GM20431 (cell line): Measurements from ENCODE around the gene MFN2.
"Not testable (repeated sequence)": the region's sequence is repeated elsewhere in the genome, so short reads cannot be mapped to it uniquely, and the experiment has no call there.

ENCODE experiments used
- in situ Hi-C: fragments of 300-500 bp; cut with MseI, MboI; formaldehyde crosslinking; loops from one replicate; pipeline ENCODE4 v1.15.0; 2020; ENCODE audit warnings: low sequenced_read_pairs; ENCODE audit not compliant: unreplicated experiment

The MFN2 gene

GRCh38 chr1:11979851-11980675 is at the start of gene MFN2:
Gene MFN2 (plus strand): TSS chr1:11980444. CDS start chr1:11989169, 8,725 bp downstream.
- in situ Hi-C loops, result no loop called here

GRCh38 chr1:11930571-11931445 is 49.4 kb upstream of the MFN2 start:
- in situ Hi-C loops, result no loop called here

GRCh38 chr1:11931845-11932244 is 48.4 kb upstream of the MFN2 start:
- in situ Hi-C loops, result no loop called here

- in situ Hi-C loops, result no loop called here
These were observed 45.8 kb upstream of the MFN2 start, which contains the start of gene PLOD1 for GRCh38 chr1:11934302-11935056. Gene PLOD1 (plus strand): TSS chr1:11934717. CDS start chr1:11934780, 63 bp downstream.

- in situ Hi-C loops, result no loop called here
These were observed 45.2 kb upstream of the MFN2 start for GRCh38 chr1:11935057-11935412.

- in situ Hi-C loops, result not testable (repeated sequence)
These were observed 44.5 kb upstream of the MFN2 start for GRCh38 chr1:11935733-11936132.

- in situ Hi-C loops, result no loop called here
These were observed 41.3 kb upstream of the MFN2 start for GRCh38 chr1:11938722-11939526.

- in situ Hi-C loops, result not testable (repeated sequence)
These were observed 40.5 kb upstream of the MFN2 start for GRCh38 chr1:11939794-11940193.

- in situ Hi-C loops, result no loop called here
These were observed 39.9 kb upstream of the MFN2 start for GRCh38 chr1:11940260-11940921.

GRCh38 chr1:11942280-11942679 is 38.0 kb upstream of the MFN2 start:
- in situ Hi-C loops, result no loop called here

- in situ Hi-C loops, result no loop called here
These were observed 36.6 kb upstream of the MFN2 start for GRCh38 chr1:11943619-11944018.

- in situ Hi-C loops, result no loop called here
These were observed 35.8 kb upstream of the MFN2 start for GRCh38 chr1:11944358-11944931.

GRCh38 chr1:11946647-11947046 is 33.6 kb upstream of the MFN2 start:
- in situ Hi-C loops, result no loop called here

- in situ Hi-C loops, result no loop called here
These were observed 31.3 kb upstream of the MFN2 start for GRCh38 chr1:11948822-11949458.

- in situ Hi-C loops, result no loop called here
These were observed 28.3 kb upstream of the MFN2 start for GRCh38 chr1:11951901-11952300.

GRCh38 chr1:11952455-11953109 is 27.7 kb upstream of the MFN2 start:
- in situ Hi-C loops, result no loop called here

- in situ Hi-C loops, result no loop called here
These were observed 25.0 kb upstream of the MFN2 start for GRCh38 chr1:11955221-11955620.

GRCh38 chr1:11957398-11957797 is 22.8 kb upstream of the MFN2 start:
- in situ Hi-C loops, result no loop called here
